ENCODE measurements around the gene HES1. TPM values are rescaled to one million over a fixed set of nuclear protein-coding genes. Genes with fewer than 3 reads are reported as not detected.

HES1 gene
- total and polyA plus RNA-seq, 10 of the 15 experiments (the other 5 are each of a cell fraction or from before 2014, with no cell fraction given) = 0.46 to 5.3 (median 2.3) TPM

- POLR2A ChIA-PET = no interaction called here
- Histone ChIP-seq H4K20me1 (ENCODE audit: control insufficient read depth, insufficient read depth) (peaks cover 2% of the 10 kb centered on the region; the same call in 1 of the 2 replicates), H3K4me3 (no peak overlapping the region), H2AFZ (ENCODE audit: control insufficient read depth, low read depth, low read length) (no peak overlapping the region), H3K27me3 (replicated peaks in 1 of 2; ENCODE audit: control insufficient read depth in 2 of 2, insufficient read depth in 2 of 2, low read length in 1 of 2) (peaks cover 2 to 6% of the 10 kb centered on the region in 2 experiments; a peak in 3 of 4 replicates), H3K9ac (ENCODE audit: control insufficient read depth, insufficient read depth, low read length) (no peak overlapping the region), H3K4me2 (ENCODE audit: control insufficient read depth, insufficient read depth) (no peak overlapping the region), H3K36me3 (ENCODE audit: control insufficient read depth in 2 of 2, insufficient read depth in 2 of 2, low read length in 1 of 2) (no peaks in the 10 kb centered on the region), H3K4me1 (ENCODE audit: control insufficient read depth, insufficient read depth, low read length) (peaks cover 11% of the 10 kb centered on the region), H3K79me2 (ENCODE audit: control insufficient read depth, insufficient read depth, low read length) (no peaks in the 10 kb centered on the region), H3K27ac (ENCODE audit: control insufficient read depth, insufficient read depth) (no peak overlapping the region), H3K9me3 (replicated peaks; ENCODE audit: control insufficient read depth, insufficient read depth, low read length) (no peaks in the 10 kb centered on the region)
- DNase-seq (ENCODE audit: low read depth, low spot score) (no peak), ATAC-seq (no peak), FAIRE-seq (no peak)
- RAD21 ChIA-PET (ENCODE audit: unreplicated experiment) = no interaction called here
- BruUV-seq (replicated peaks) = no TSS peak
- SMC1A ChIA-PET (ENCODE audit: uncharacterized antibody, unreplicated experiment) = no interaction called here
- 75% methylated on average over 10 of the region's 10 CpGs for WGBS (ENCODE audit: insufficient coverage, insufficient replicate concordance, low lambda C conversion rate, missing lambda C conversion rate)
- in situ Hi-C loops (cut with MboI) (no loop called here), intact Hi-C loops (cut with micrococcal nuclease; ENCODE audit: unreplicated experiment) (no loop called here)
- CTCF ChIA-PET = no interaction called here
- TF ChIP-seq YBX1 (IDR thresholded peaks at IDR 0.05) (no peak), ETV6 (conservative IDR thresholded peaks at IDR 0.05 in 1 of 2, IDR thresholded peaks at IDR 0.05 in 1 of 2; ENCODE audit: borderline replicate concordance in 1 of 2, low read depth in 1 of 2) (no peak), RCOR1 (conservative IDR thresholded peaks at IDR 0.05; ENCODE audit: low read depth, low read length) (no peak), FOXK2 (IDR thresholded peaks at IDR 0.05) (no peak), RELA (IDR thresholded peaks at IDR 0.05; ENCODE audit: borderline replicate concordance, partially characterized antibody) (no peak), NBN (IDR thresholded peaks at IDR 0.05) (no peak), NR2C2 (IDR thresholded peaks at IDR 0.05; ENCODE audit: borderline replicate concordance, control insufficient read depth, insufficient read length, low read depth) (no peak), MLLT1 (IDR thresholded peaks at IDR 0.05) (no peak), RFX5 (IDR thresholded peaks at IDR 0.05; ENCODE audit: low read depth, low read length) (no peak), BACH1 (IDR thresholded peaks at IDR 0.05; ENCODE audit: borderline replicate concordance) (no peak), POLR2AphosphoS2 (IDR thresholded peaks at IDR 0.05; ENCODE audit: low read depth, low read length) (no peak), BRCA1 (IDR thresholded peaks at IDR 0.05; ENCODE audit: low read depth, low read length) (no peak), PRDM15 (CRISPR knock-in tag; IDR thresholded peaks at IDR 0.05) (no peak), E4F1 (IDR thresholded peaks at IDR 0.05; ENCODE audit: borderline replicate concordance, partially characterized antibody) (no peak)
These were observed 40.0 kb upstream of the HES1 start for GRCh38 chr3:194095902-194096301.

Measured in GM12878 (cell line).